ENCODE results near the gene NETO1.

- no peak for TF ChIP-seq CHD1 (IDR thresholded peaks at IDR 0.05; ENCODE audit: low read depth, low read length)
- TF ChIP-seq CTCF (conservative IDR thresholded peaks at IDR 0.05; ENCODE audit: low read depth, low read length) = peak; percentile 85
Measured at GRCh38 chr18:72762515-72763122, 105.2 kb downstream of the NETO1 start.
